Body of pancreas (tissue), 4 donors: ENCODE measurements around the gene INVS.

Experiments used
- CTCF ChIP-seq, 7 experiments: fragments of 450-650 bp in 4 of 7; fragments of 200-600 bp in 3 of 7; sonication (generic) in 3 of 7; IDR thresholded peaks; one replicate each; pipeline ENCODE4 v1.5.1; 2016 to 2019; ENCODE audit warnings: antibody characterized with exemption in 7 of 7
- POLR2A ChIP-seq, 3 donors: fragments of 450-650 bp; IDR thresholded peaks; one replicate each; pipeline ENCODE4 v1.6.1; 2016; ENCODE audit warnings: antibody characterized with exemption in 3 of 3, mild to moderate bottlenecking in 2 of 3

- no peak for TF ChIP-seq POLR2A (IDR thresholded peaks at IDR 0.05)
- TF ChIP-seq CTCF (IDR thresholded peaks at IDR 0.05), result no peak
These were observed 34.0 kb upstream of the INVS start for GRCh38 chr9:100064872-100065581.
